PFSK-1 (cell line): ENCODE measurements around the gene HMX3.

Experiments
- FOXP2 ChIP-seq: optimal IDR thresholded peaks from 2 replicates; pipeline ENCODE3; 2011; ENCODE audit warnings: borderline replicate concordance, control low read depth, inconsistent platforms; ENCODE audit not compliant: insufficient read depth; ENCODE audit errors: extremely low read length, extremely low read depth
- POLR2AphosphoS5 ChIP-seq: IDR thresholded peaks from 2 replicates; pipeline ENCODE4 v1.6.1; 2012; ENCODE audit warnings: low read depth, mild to moderate bottlenecking, control low read depth, low read length, moderate library complexity
- SIN3A ChIP-seq: IDR thresholded peaks from 2 replicates; pipeline ENCODE4 v1.6.1; 2012; ENCODE audit warnings: mild to moderate bottlenecking, low read length, moderate library complexity, borderline replicate concordance; ENCODE audit not compliant: insufficient read depth
- TAF1 ChIP-seq: IDR thresholded peaks from 2 replicates; pipeline ENCODE4 v1.6.1; 2012; ENCODE audit warnings: low read length, control low read depth, borderline replicate concordance; ENCODE audit not compliant: insufficient read depth
- TF ChIP-seq, protein P1 (sequence below), 2 experiments: IDR thresholded peaks; 2 replicates each; pipeline versions ENCODE4 v1.6.1 to v1.8.0; 2011 to 2012; ENCODE audit warnings: low read depth in 2 of 2, low read length in 2 of 2, control low read depth in 1 of 2, inconsistent platforms in 1 of 2, mild to moderate bottlenecking in 1 of 2, moderate library complexity in 1 of 2; ENCODE audit not compliant: insufficient read depth in 1 of 2

Gene HMX3

DNA sequence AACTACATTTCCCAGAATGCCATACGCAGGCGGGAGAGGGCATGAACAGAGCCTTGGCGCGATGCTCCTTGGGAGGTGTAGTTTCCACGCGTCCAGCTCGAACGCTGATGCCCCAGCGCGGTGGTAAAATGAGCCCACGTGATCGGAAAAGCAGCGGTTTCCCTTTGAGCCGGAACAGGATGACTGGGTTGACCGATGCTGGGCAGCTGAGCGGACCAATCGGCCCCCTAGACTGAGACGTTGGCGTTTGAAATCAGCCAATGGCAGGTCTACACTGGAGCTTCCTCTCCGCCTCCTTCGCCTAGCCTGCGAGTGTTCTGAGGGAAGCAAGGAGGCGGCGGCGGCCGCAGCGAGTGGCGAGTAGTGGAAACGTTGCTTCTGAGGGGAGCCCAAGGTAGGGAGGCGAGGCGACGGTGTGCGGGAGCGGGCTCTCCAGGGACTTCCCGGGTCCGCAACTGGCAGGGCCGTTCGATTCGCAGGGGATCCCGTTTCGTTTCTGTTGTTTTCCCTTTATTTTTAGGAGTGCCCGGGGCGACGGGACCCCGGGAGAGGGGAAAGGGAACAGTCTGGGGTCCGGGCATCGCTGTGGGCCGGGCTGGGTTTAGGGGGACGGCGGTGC, 18.4 kb downstream of the HMX3 start, which contains the start of gene BUB3:
BUB3 (plus strand) TSS at position 311 of the 619 bp plus-strand sequence. CDS start 516 bp downstream, outside the sequence.
- TF ChIP-seq, protein P1, sequence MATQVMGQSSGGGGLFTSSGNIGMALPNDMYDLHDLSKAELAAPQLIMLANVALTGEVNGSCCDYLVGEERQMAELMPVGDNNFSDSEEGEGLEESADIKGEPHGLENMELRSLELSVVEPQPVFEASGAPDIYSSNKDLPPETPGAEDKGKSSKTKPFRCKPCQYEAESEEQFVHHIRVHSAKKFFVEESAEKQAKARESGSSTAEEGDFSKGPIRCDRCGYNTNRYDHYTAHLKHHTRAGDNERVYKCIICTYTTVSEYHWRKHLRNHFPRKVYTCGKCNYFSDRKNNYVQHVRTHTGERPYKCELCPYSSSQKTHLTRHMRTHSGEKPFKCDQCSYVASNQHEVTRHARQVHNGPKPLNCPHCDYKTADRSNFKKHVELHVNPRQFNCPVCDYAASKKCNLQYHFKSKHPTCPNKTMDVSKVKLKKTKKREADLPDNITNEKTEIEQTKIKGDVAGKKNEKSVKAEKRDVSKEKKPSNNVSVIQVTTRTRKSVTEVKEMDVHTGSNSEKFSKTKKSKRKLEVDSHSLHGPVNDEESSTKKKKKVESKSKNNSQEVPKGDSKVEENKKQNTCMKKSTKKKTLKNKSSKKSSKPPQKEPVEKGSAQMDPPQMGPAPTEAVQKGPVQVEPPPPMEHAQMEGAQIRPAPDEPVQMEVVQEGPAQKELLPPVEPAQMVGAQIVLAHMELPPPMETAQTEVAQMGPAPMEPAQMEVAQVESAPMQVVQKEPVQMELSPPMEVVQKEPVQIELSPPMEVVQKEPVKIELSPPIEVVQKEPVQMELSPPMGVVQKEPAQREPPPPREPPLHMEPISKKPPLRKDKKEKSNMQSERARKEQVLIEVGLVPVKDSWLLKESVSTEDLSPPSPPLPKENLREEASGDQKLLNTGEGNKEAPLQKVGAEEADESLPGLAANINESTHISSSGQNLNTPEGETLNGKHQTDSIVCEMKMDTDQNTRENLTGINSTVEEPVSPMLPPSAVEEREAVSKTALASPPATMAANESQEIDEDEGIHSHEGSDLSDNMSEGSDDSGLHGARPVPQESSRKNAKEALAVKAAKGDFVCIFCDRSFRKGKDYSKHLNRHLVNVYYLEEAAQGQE (IDR thresholded peaks at IDR 0.05; ENCODE audit: insufficient read depth in 1 of 2, low read depth in 2 of 2, low read length in 2 of 2) = no peak
- TF ChIP-seq SIN3A (no peak), POLR2AphosphoS5 (peak; percentile 94), FOXP2 (no peak), TAF1 (peak; percentile 66; the same call in 1 of the 2 replicates)

DNA sequence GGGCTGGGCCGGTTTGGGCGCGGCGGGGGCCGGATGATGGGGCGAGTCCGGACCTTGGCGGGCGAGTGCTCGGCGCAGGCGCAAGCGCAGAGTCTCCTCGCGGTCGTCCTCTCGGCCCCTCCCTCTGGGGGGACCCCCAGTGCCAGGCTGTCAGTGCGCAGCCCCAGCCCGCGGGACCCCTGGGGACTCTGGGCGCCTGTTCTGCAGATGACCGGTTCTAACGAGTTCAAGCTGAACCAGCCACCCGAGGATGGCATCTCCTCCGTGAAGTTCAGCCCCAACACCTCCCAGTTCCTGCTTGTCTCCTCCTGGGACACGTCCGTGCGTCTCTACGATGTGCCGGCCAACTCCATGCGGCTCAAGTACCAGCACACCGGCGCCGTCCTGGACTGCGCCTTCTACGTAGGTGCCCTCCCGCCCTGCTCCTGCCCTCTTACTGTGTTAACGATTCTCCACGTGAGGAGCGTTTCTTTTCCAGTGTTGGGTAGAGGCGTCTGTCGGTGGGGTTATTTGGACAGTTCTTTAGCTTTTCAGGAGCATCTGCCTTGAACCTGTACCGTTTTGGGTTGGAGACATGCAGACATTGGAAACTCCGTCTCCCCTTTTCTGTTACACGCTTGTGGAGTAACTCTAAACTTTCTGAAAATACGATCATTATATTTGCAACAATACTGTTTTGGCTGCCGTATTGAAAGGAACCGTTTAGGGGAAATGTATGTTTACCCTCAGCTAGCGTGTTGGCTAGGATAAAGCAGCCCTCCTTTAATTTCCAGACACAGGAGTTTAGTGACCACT, 19.1 kb downstream of the HMX3 start:
- TF ChIP-seq POLR2AphosphoS5 = no peak
- no peak for TF ChIP-seq TAF1
- no peak for TF ChIP-seq SIN3A
- TF ChIP-seq, protein P1 (IDR thresholded peaks at IDR 0.05; ENCODE audit: insufficient read depth in 1 of 2, low read depth in 2 of 2, low read length in 2 of 2) = no peak
- TF ChIP-seq FOXP2 = no peak

DNA sequence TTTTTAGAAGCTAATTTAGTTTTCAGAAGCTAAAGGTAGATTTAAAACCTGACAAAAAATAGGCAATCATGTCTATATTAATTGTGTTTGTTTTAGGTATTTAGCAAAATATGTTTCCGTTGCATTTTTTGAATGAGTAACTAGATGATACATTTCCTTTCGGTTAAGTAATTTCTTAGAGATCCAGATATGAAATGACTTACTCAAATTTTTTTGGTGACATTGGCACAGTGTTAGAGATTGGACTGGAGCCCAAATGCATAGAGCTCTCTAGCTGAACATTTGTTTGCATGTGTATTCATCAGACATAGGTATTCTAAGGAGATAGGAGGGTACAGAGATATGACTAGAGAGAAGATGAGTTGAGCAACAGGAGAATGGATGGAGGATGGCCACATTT, 20.3 kb downstream of the HMX3 start:
- no peak for TF ChIP-seq TAF1

DNA sequence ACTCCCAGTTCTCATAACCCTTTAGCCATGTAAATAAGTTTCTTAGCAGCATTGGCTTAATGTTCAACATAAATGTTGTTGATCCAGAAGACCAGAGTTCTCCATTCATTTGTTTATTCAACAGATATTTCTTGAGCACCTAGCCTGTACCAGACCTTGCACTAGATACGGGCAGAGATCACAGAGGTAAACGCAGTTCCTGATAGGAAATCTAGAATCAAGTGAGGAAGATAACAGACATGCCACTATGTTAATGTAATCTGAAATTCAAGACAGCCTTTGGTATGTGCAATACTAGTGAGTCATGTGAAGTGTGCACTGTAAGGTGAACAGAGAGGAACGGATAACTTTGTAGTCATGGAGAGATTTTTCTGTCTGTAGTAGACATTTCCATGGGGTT, 21.4 kb downstream of the HMX3 start:
- no peak for TF ChIP-seq SIN3A
- TF ChIP-seq POLR2AphosphoS5 = no peak
- no peak for TF ChIP-seq TAF1
- TF ChIP-seq FOXP2 = no peak
- TF ChIP-seq, protein P1 (IDR thresholded peaks at IDR 0.05; ENCODE audit: insufficient read depth in 1 of 2, low read depth in 2 of 2, low read length in 2 of 2) = no peak

GRCh38 chr10:123158682-123159081, 22.9 kb downstream of the HMX3 start:
- TF ChIP-seq, protein P1 (IDR thresholded peaks at IDR 0.05; ENCODE audit: insufficient read depth in 1 of 2, low read depth in 2 of 2, low read length in 2 of 2) = no peak
- TF ChIP-seq FOXP2 (no peak), POLR2AphosphoS5 (no peak), TAF1 (no peak)
